GM21825 (cell line): ENCODE data around the gene ACSS2.
A peak's percentile ranks its signal among the peaks of the same experiment; 100 is the strongest.

Experiments used
- ATAC-seq: cut with Tn5 transposase; IDR thresholded peaks from one replicate; pipeline ENCODE4 v1.9.1; 2021; ENCODE audit warnings: mild to moderate bottlenecking, moderate library complexity; ENCODE audit not compliant: unreplicated experiment

Gene ACSS2

GRCh38 chr20:34876406-34877282 is at the start of gene ACSS2:
Gene ACSS2, plus strand, starts transcription at chr20:34876612. Its CDS starts 34 bp downstream, at chr20:34876646.
- ATAC-seq: no peak

GRCh38 chr20:34829191-34829590 is 47.2 kb upstream of the ACSS2 start:
- no peak for ATAC-seq

- ATAC-seq: no peak
Observed at GRCh38 chr20:34831936-34832335, 44.5 kb upstream of the ACSS2 start.

GRCh38 chr20:34834459-34834893 is 41.9 kb upstream of the ACSS2 start:
- no peak for ATAC-seq

GRCh38 chr20:34842143-34842542 is 34.3 kb upstream of the ACSS2 start:
- ATAC-seq: no peak

- ATAC-seq: no peak
Observed at GRCh38 chr20:34843421-34843820, 33.0 kb upstream of the ACSS2 start.

- no peak for ATAC-seq
Observed at GRCh38 chr20:34848597-34848996, 27.8 kb upstream of the ACSS2 start.

- ATAC-seq: no peak
Observed at GRCh38 chr20:34849778-34850177, 26.6 kb upstream of the ACSS2 start.

GRCh38 chr20:34850969-34851368 is 25.4 kb upstream of the ACSS2 start:
- no peak for ATAC-seq

- ATAC-seq: no peak
Observed at GRCh38 chr20:34852298-34852697, 24.1 kb upstream of the ACSS2 start.

GRCh38 chr20:34859367-34859766 is 17.0 kb upstream of the ACSS2 start:
- ATAC-seq: no peak

- ATAC-seq: no peak
Observed at GRCh38 chr20:34859826-34860545, 16.4 kb upstream of the ACSS2 start.

- no peak for ATAC-seq
Observed at GRCh38 chr20:34861386-34862084, 14.9 kb upstream of the ACSS2 start.

- ATAC-seq: no peak
Observed at GRCh38 chr20:34862724-34863123, 13.7 kb upstream of the ACSS2 start.

GRCh38 chr20:34863421-34863965 is 12.9 kb upstream of the ACSS2 start:
- ATAC-seq: no peak

- no peak for ATAC-seq
Observed at GRCh38 chr20:34864216-34864615, 12.2 kb upstream of the ACSS2 start.

GRCh38 chr20:34871320-34871926 is 5.0 kb upstream of the ACSS2 start:
- ATAC-seq: no peak

GRCh38 chr20:34871966-34872621 is 4.3 kb upstream of the ACSS2 start:
- ATAC-seq: no peak

- peak; percentile 40 for ATAC-seq
Observed at GRCh38 chr20:34872622-34873224, 3.7 kb upstream of the ACSS2 start, which contains the start of gene GGT7. Gene GGT7, minus strand, starts transcription at chr20:34872856. Its CDS starts 41 bp downstream, at chr20:34872815.
